ENCODE data around the gene SPTAN1.
"Not testable (repeated sequence)": the region's sequence is repeated elsewhere in the genome, so short reads cannot be mapped to it uniquely, and the experiment has no call there.

SPTAN1 gene

GRCh38 chr9:128552153-128552743 is at the start of gene SPTAN1:
Gene SPTAN1 (plus strand): TSS chr9:128552587. CDS start chr9:128566741, 14,154 bp downstream.
- DNase-seq (ENCODE audit: low read depth): peak; percentile 75

- not testable (repeated sequence) for DNase-seq (ENCODE audit: low read depth)
Measured at GRCh38 chr9:128503415-128503825, 49.0 kb upstream of the SPTAN1 start.

DNA sequence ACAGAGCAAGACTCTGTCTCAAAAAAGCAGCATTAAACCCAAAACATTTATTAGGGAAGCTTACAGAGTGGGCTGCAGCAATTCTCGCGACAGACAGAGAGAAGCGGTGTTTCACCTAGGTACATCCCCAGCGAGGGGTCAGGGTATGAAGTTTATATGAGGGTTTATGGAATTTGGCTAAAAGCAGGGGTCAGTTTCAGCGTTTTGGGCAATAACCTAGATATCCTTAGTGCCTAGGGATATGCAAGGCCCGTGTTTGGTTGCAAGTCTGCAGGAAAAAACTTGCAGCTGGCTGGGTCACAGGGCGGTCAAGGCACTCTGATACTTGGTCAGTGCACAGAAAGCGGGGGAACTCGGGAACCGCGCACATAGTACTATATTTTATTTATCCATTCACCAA is 48.5 kb upstream of the SPTAN1 start:
- no peak for DNase-seq (ENCODE audit: low read depth)

- DNase-seq (ENCODE audit: low read depth): peak; percentile 76
Measured at GRCh38 chr9:128504485-128505413, 47.6 kb upstream of the SPTAN1 start, which contains the start of gene GLE1. Gene GLE1 (plus strand): TSS chr9:128504719. CDS start chr9:128504806, 87 bp downstream.

DNA sequence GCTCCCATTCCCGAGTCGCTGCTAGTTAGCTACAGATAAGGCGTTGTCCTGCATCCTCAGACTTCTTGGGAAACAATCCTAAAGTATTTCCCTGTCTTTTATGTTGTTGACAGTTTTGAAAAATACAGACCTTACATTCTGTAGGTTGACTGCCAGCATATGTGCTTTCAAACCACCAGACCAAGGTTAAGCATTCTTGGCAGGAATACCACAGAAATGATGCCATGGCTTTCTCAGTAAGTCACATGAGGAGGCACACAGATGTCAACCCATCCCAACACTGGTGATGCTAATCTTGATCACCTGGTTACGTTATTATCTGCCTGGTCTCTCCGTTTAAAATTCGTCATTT is 47.0 kb upstream of the SPTAN1 start:
- DNase-seq (ENCODE audit: low read depth): no peak

DNA sequence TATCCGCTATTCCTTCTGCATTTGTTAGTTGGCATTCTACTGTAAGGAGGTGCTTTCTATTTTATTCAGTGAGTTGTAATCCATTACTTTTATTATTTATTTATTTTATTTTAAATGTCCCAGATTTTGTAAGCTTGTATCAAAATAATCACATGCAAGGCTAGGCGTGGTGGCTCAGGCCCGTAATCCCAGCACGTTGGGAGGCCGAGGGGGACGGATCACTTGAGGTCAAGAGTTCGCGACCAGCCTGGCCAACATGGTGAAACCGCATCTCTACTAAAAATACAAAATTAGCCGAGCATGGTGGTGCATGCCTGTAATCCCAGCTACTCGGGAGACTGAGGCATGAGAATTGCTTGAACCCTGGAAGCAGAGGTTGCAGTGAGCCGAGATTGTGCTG is 46.5 kb upstream of the SPTAN1 start:
- DNase-seq (ENCODE audit: low read depth): not testable (repeated sequence)

DNA sequence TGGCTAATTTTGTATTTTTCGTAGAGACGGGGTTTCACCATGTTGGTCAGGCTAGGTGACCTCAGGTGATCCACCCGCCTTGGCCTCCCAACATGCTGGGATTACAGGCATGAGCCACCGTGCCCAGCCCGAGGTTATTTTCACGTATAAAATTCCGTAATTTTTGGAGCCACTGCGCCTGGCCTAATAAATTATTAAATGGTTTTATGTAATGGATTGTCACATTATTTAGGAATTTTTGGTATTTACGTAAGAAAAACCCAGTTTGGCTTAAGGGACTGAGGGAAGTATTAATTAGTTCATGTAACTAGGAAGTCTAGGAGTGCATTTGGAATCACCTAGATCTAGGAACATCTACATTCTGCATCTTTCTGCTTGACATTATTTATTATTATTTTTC is 39.6 kb upstream of the SPTAN1 start:
- no peak for DNase-seq (ENCODE audit: low read depth)

DNA sequence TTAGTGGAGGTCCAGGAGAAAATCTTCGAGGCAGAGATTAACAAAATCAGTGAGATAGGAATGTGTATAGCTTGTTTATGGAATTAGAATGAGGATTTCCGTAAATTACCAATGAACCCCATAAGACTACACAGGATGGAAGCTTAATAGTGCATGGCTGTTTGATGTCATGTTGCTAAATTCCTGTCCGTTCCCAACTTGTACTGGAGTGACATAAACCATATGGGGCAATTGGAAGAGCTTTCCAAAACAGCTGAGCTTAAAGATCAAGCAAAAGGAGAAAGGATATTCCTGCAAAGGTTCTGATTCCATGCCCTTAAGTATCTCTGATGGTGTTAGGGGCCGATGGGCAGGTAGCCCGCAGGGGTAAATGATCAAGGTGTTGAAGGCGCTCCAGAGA is 30.4 kb upstream of the SPTAN1 start:
- no peak for DNase-seq (ENCODE audit: low read depth)

DNA sequence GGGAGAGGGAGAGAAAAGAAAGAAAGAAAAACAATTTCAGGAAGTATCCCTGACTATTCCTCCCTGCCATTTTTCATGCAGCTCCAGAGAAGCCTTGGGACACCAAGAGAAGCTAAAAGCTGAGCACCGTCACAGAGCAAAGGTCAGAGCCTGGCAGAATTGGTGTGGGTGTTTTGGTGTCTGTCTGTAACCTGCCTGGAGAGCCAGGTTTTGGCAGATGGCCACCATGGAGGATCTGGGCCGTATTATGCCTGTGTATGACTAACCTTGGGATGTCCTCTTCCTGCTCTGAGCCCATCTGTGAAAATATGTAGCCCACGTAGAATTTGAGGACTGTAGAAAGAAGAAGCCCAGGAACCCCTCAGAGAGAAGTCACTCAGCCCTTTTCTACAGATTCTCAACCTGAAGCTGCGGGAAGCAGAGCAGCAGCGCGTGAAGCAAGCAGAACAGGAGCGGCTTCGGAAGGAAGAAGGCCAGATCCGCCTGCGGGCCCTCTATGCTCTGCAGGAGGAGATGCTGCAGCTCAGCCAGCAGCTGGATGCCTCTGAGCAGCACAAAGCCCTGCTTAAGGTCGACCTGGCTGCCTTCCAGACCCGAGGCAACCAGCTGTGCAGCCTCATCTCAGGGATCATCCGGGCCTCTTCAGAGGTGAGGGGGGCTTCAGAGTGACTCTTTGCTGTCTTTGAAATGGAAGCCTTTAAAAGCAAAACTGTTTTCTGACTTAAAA is 29.0 kb upstream of the SPTAN1 start:
- no peak for DNase-seq (ENCODE audit: low read depth)

DNA sequence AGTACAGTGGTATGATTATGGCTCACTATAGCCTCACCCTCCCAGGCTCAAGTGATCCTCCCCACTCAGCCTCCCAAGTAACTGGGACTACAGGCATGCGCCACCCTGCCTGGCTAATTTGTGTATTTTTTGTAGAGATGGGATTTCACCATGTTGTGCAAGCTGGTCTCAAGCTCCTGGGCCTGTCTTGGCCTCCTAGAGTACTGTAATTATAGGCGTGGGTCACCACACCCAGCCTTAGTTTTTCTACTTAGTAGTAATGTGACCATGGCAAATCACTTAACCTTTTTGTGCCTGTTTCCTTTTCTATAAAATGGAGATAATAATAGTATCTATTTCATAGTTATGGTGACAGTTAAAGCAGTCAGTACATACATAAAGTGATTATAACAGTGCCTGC is 25.7 kb upstream of the SPTAN1 start:
- no peak for DNase-seq (ENCODE audit: low read depth)

GRCh38 chr9:128528445-128529160 is 23.8 kb upstream of the SPTAN1 start:
- DNase-seq (ENCODE audit: low read depth): no peak

- DNase-seq (ENCODE audit: low read depth): no peak
Measured at GRCh38 chr9:128529191-128529590, 23.2 kb upstream of the SPTAN1 start.

- DNase-seq (ENCODE audit: low read depth): no peak
Measured at GRCh38 chr9:128532581-128532980, 19.8 kb upstream of the SPTAN1 start.

DNA sequence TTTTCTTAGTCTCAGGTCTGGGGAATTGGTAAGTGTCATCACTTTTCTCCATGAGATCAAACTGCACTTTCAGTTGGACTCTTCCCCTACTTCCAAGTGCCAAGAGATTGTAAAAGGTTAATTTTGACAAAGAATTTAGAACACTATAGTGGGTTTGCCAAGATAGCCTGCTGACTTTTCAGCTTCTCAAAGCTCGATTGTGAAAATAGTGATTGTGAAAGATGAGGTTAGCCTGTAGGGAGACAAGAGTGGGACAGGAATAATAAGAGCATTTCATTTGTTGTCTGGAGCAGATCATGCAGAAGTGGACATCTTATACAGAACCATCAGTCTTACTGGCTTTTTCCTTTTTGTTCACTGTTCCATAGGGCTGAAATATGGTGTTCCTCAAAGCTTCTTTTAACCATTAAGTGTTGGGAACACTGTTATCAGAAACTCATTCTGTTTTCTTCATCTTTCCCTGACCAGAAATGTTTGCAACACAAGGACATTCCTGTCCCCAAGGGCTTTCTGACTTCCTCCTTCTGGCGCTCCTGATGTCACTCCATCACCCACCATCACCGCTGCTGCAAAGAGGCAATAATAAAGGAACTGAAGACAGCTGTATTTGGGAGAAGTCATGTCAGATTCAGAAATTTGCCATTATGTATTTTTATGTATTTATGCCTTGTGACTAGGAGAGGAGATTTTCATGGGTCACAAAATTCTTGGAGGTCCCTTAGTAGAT is 11.6 kb upstream of the SPTAN1 start:
- DNase-seq (ENCODE audit: low read depth): no peak

DNA sequence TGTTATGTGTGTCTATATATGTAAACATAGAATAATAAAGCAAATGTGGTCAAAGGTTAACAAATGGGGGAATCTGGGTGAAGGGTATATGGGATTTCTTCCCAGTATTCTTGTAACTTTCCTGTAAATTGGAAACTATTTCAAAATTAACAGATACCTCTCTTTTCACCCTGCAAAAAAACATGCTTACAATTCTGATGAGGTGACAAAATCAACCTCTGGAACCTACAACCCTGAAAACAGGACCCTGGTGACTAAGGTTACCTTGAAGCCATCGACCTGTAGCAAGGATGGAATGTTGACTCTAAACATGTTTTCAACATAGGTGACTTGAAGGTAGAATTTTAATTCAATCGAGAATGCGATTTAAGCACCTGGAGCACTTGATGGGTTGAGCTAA is 5.9 kb upstream of the SPTAN1 start:
- DNase-seq (ENCODE audit: low read depth): no peak

- DNase-seq (ENCODE audit: low read depth): no peak
Measured at GRCh38 chr9:128548876-128549275, 3.5 kb upstream of the SPTAN1 start.

GRCh38 chr9:128550226-128550625 is 2.2 kb upstream of the SPTAN1 start:
- DNase-seq (ENCODE audit: low read depth): no peak

GRCh38 chr9:128550770-128551656 is 1.4 kb upstream of the SPTAN1 start:
- DNase-seq (ENCODE audit: low read depth): no peak

DNA sequence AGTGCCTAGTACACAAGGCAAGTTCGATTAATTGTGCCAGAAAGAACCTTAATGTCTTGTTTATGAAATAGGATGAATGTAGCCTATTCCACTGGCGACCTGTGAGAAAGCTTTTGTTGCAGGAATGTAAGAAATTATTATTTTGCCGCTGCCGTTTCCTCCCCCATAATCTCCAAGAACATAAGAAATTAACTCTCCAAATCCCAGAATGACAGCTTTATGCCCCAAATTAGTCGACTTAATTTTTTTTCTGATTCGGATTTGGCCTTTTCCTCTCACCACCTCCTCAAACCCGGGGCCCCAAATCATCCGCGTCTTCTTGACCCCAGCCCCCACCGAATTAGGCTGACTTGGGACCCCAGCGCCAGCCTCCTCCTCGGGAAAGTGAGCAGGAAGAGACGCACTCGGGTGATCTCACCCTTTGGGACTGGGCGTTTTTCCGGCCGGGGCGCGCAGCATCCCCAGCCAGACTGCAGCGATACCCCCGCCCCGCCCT is 682 bp upstream of the SPTAN1 start:
- no peak for DNase-seq (ENCODE audit: low read depth)

DNA sequence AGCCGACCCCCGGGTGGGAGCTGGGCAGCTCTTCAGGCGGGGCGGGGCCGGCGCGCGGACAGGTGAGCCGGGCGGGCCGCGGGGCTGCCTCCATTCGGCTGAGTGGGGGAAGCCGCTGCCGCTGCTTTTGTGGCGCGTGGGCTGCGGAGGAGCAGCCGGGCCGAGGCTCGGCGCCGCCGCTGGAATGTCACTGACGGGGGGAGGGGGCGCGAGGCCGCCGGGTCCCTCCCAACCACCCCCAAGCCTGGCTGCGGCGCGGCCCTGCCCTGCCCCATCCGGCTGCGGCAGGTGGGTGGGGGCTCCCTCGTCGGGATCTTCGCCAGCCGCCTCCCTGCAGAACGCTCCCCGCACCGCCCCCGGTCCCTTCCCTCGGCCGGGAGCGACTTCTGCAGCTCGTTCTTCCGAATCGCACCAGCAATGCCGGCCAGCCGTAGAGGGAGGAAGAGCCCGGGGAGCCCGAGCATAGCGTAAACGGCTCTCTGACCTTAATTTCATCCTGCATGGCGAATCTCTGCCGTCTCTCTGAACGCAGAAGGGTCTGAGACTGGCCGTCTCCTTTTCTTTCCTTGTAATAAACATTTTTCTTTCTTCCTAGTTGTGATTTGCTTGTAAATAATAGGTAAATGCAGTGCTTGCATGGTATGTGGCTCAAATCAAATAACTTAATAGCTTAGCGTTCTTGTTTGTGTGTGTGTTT is 505 bp downstream of the SPTAN1 start:
- DNase-seq (ENCODE audit: low read depth): no peak

Measured in stromal cell of bone marrow (primary cell).